Caco-2 (cell line): ENCODE data around the gene ATP6V1C2. TPM values are rescaled to one million over a fixed set of nuclear protein-coding genes. Genes with fewer than 3 reads are reported as not detected.
A peak's percentile ranks its signal among the peaks of the same experiment; 100 is the strongest.

ENCODE experiments used
- BruUV-seq: library from RNA; stranded (reverse); fragments of 400-500 nt; replicated peaks from 2 replicates; lab custom pipeline; 2021; lab: Mats Ljungman, UMichigan
- CTCF ChIA-PET: fragments of 300-600 bp; sonication (Branson Sonifier 250); formaldehyde crosslinking; loops from one replicate; lab custom pipeline; 2022; ENCODE audit warnings: antibody characterized with exemption; lab: Charles Lee
- POLR2A ChIA-PET: fragments of 300-600 bp; sonication (Branson Sonifier 250); formaldehyde crosslinking; loops from one replicate; lab custom pipeline; 2022; ENCODE audit warnings: antibody characterized with exemption; lab: Charles Lee
- DNase-seq, 2 experiments: peaks; one replicate each; pipeline versions ENCODE4 v3.0.0 to v3.0.0-alpha.2; 2020 to 2022
- H3K27me3 ChIP-seq: replicated peaks from 2 replicates; pipeline ENCODE4 v1.6.0; 2011; ENCODE audit warnings: low read length; ENCODE audit not compliant: control insufficient read depth, insufficient read depth
- H3K36me3 ChIP-seq: 2 replicates; pipeline ENCODE4 v1.5.1; 2011; ENCODE audit warnings: low read length; ENCODE audit not compliant: control insufficient read depth, insufficient read depth
- H3K4me1 ChIP-seq: fragments of 250-450 bp; sonication (Bioruptor Pico); 2 replicates; pipeline ENCODE4 v1.5.1; 2020; ENCODE audit warnings: mild to moderate bottlenecking
- H3K4me3 ChIP-seq: 2 replicates; pipeline ENCODE4 v1.5.1; 2011; ENCODE audit warnings: low read depth, mild to moderate bottlenecking, control low read depth, low read length
- H3K9me3 ChIP-seq: fragments of 250-450 bp; sonication (Bioruptor Pico); 2 replicates; pipeline ENCODE4 v1.5.1; 2020; ENCODE audit warnings: mild to moderate bottlenecking, moderate library complexity
- H3K27ac Mint-ChIP-seq: one replicate; pipeline ENCODE4 v1.8.0; 2022; ENCODE audit warnings: mixed read lengths; ENCODE audit not compliant: unreplicated experiment
- H3K27me3 Mint-ChIP-seq: one replicate; pipeline ENCODE4 v1.8.0; 2022; ENCODE audit warnings: mixed read lengths; ENCODE audit not compliant: insufficient read depth, unreplicated experiment
- H3K36me3 Mint-ChIP-seq: one replicate; pipeline ENCODE4 v1.8.0; 2022; ENCODE audit warnings: mild to moderate bottlenecking, mixed read lengths; ENCODE audit not compliant: insufficient read depth, unreplicated experiment
- H3K4me1 Mint-ChIP-seq: one replicate; pipeline ENCODE4 v1.8.0; 2022; ENCODE audit warnings: low read depth, mixed read lengths; ENCODE audit not compliant: unreplicated experiment
- H3K4me3 Mint-ChIP-seq: one replicate; pipeline ENCODE4 v1.8.0; 2022; ENCODE audit warnings: mild to moderate bottlenecking, moderate library complexity, mixed read lengths; ENCODE audit not compliant: unreplicated experiment
- H3K9me3 Mint-ChIP-seq: one replicate; pipeline ENCODE4 v1.8.0; 2022; ENCODE audit warnings: mixed read lengths; ENCODE audit not compliant: unreplicated experiment
- intact Hi-C: fragments of 100-400 bp; cut with micrococcal nuclease; formaldehyde crosslinking; loops from one replicate; pipeline ENCODE4 v1.10.0; 2022; ENCODE audit not compliant: unreplicated experiment
- total RNA-seq: library from RNA; stranded (reverse); gene quantifications from 2 replicates; pipeline ENCODE4 v1.2.3, GENCODE V29; 2022
- TF ChIP-seq, protein P1 (sequence below), 2 experiments: fragments of 200-600 bp in 1 of 2; IDR thresholded peaks; 1 replicate in 1 of 2; 2 replicates in 1 of 2; pipeline versions ENCODE4 v1.5.1 to v1.8.0; 2011 to 2022; ENCODE audit warnings: antibody characterized with exemption in 1 of 2, control low read depth in 1 of 2, inconsistent platforms in 1 of 2, low read depth in 1 of 2, low read length in 1 of 2, mild to moderate bottlenecking in 1 of 2, moderate library complexity in 1 of 2; ENCODE audit not compliant: insufficient read depth in 1 of 2, severe bottlenecking in 1 of 2, unreplicated experiment in 1 of 2

Gene ATP6V1C2
- total RNA-seq, 1 experiment from 2014 or later, result 4.2 TPM

- Mint-ChIP-seq H3K4me1 (peaks cover 20% of the 10 kb centered on the region), H3K4me3 (no peak overlapping the region), H3K27me3 (peaks cover 7% of the 10 kb centered on the region), H3K9me3 (no peaks in the 10 kb centered on the region), H3K27ac (no peak overlapping the region), H3K36me3 (no peaks in the 10 kb centered on the region)
- no peak for DNase-seq
- ChIA-PET CTCF (no interaction called here), POLR2A (no interaction called here)
- intact Hi-C loops, result no loop called here
- TF ChIP-seq, protein P1, sequence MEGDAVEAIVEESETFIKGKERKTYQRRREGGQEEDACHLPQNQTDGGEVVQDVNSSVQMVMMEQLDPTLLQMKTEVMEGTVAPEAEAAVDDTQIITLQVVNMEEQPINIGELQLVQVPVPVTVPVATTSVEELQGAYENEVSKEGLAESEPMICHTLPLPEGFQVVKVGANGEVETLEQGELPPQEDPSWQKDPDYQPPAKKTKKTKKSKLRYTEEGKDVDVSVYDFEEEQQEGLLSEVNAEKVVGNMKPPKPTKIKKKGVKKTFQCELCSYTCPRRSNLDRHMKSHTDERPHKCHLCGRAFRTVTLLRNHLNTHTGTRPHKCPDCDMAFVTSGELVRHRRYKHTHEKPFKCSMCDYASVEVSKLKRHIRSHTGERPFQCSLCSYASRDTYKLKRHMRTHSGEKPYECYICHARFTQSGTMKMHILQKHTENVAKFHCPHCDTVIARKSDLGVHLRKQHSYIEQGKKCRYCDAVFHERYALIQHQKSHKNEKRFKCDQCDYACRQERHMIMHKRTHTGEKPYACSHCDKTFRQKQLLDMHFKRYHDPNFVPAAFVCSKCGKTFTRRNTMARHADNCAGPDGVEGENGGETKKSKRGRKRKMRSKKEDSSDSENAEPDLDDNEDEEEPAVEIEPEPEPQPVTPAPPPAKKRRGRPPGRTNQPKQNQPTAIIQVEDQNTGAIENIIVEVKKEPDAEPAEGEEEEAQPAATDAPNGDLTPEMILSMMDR (IDR thresholded peaks at IDR 0.05; ENCODE audit: insufficient read depth in 1 of 2, low read depth in 1 of 2, low read length in 1 of 2, severe bottlenecking in 1 of 2, unreplicated experiment in 1 of 2), result no peak
- no TSS peak for BruUV-seq
- no peaks in the 10 kb centered on the region for H3K9me3 ChIP-seq
- peaks cover 25% of the 10 kb centered on the region for H3K4me1 ChIP-seq
- no peaks in the 10 kb centered on the region for H3K36me3 ChIP-seq
- no peak overlapping the region for H3K4me3 ChIP-seq
- peaks cover 6% of the 10 kb centered on the region for H3K27me3 ChIP-seq
Measured at GRCh38 chr2:10716581-10716980, 4.8 kb upstream of the ATP6V1C2 start.

- Mint-ChIP-seq H3K36me3 (no peaks in the 10 kb centered on the region), H3K27me3 (peaks cover 7% of the 10 kb centered on the region), H3K27ac (no peak overlapping the region), H3K9me3 (no peaks in the 10 kb centered on the region), H3K4me3 (no peak overlapping the region), H3K4me1 (peaks cover 19% of the 10 kb centered on the region)
- peak in 1 of 2 experiments; percentile 28 for DNase-seq
- intact Hi-C loops, result no loop called here
- Histone ChIP-seq H3K4me1 (peaks cover 32% of the 10 kb centered on the region), H3K9me3 (no peaks in the 10 kb centered on the region), H3K36me3 (no peaks in the 10 kb centered on the region), H3K4me3 (no peak overlapping the region), H3K27me3 (peaks cover 8% of the 10 kb centered on the region)
- ChIA-PET CTCF (interaction anchor here (1.0 kb wide), 1 partner anchor 115 kb away, joined by 3 read pairs; no protein-coding TSS in a partner anchor), POLR2A (no interaction called here)
- TF ChIP-seq, protein P1 (IDR thresholded peaks at IDR 0.05; ENCODE audit: insufficient read depth in 1 of 2, low read depth in 1 of 2, low read length in 1 of 2, severe bottlenecking in 1 of 2, unreplicated experiment in 1 of 2), result no peak
- BruUV-seq, result no TSS peak
Measured at GRCh38 chr2:10717628-10718027, 3.8 kb upstream of the ATP6V1C2 start.

DNA sequence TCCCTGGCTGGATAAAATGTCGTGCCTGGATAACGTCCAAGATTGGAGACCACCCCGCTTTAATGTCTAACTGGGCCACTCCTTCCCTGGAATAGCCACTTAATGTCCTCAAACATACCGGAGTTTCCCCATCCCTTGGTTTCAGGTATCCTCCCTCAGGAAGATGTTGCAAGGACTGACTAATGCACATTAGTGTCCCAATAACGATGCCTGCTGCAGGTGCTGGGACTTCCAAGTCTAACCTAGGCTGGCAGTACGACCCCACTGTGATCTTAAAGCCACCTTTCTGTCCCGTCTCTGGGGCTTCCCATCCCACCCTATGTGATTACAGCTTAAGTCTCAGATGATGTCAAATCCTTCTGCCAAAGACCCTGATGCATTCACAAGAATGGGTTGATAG is 1.1 kb upstream of the ATP6V1C2 start:
- H3K27ac Mint-ChIP-seq, result no peak overlapping the region
- POLR2A ChIA-PET, result no interaction called here
- Histone ChIP-seq H3K9me3 (no peaks in the 10 kb centered on the region), H3K4me3 (no peak overlapping the region), H3K27me3 (peaks cover 11% of the 10 kb centered on the region), H3K36me3 (no peaks in the 10 kb centered on the region), H3K4me1 (peaks cover 32% of the 10 kb centered on the region)
- CTCF ChIA-PET, result no interaction called here
- DNase-seq, result no peak
- no peaks in the 10 kb centered on the region for H3K36me3 Mint-ChIP-seq
- H3K4me3 Mint-ChIP-seq, result peak overlapping the region; percentile 83
- peaks cover 23% of the 10 kb centered on the region for H3K4me1 Mint-ChIP-seq
- H3K27me3 Mint-ChIP-seq, result peaks cover 15% of the 10 kb centered on the region
- TF ChIP-seq, protein P1 (IDR thresholded peaks at IDR 0.05; ENCODE audit: insufficient read depth in 1 of 2, low read depth in 1 of 2, low read length in 1 of 2, severe bottlenecking in 1 of 2, unreplicated experiment in 1 of 2), result no peak
- intact Hi-C loops, result no loop called here
- H3K9me3 Mint-ChIP-seq, result no peaks in the 10 kb centered on the region
- no TSS peak for BruUV-seq
